ENCODE measurements around the gene FOXK1.

DNA sequence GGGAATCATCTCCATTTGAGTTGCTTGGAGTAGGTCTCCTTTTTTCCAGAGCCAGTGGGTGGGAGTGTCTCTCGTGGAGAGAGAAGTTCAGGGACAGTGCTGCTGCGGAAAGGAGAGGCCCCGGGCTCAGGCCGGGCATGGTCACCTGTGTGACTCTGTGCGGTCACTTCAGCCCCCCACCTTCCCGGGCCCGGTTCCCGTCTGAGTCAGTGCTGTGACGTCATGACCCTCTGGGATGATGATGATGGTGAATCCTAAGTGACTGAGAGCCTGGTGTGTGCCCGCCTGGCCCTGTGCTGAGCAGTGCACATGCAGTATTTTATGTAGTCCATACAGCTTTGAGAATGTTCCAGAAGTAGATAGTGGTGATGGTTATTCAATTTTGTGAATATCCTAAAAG is 60.8 kb downstream of the FOXK1 start:
- TF ChIP-seq CTCF (IDR thresholded peaks at IDR 0.05) (no peak), POLR2A (IDR thresholded peaks at IDR 0.05) (no peak), EP300 (IDR thresholded peaks at IDR 0.05; ENCODE audit: low read depth) (no peak)

All from transverse colon (tissue), 3 donors.